Peyer's patch (tissue), 4 donors: ENCODE results near the gene TULP4. TPM values are rescaled to one million over a fixed set of nuclear protein-coding genes. Genes with fewer than 3 reads are reported as not detected.

Source experiments
- DNase-seq, 3 donors: peaks; one replicate each; pipeline ENCODE4 v3.0.0-alpha.2; 2017 to 2019
- H3K27ac ChIP-seq, 4 donors: fragments of 200-600 bp; sonication (generic); one replicate each; pipeline ENCODE4 v1.5.1; 2016 to 2019
- H3K27me3 ChIP-seq, 2 donors: fragments of 200-600 bp; sonication (generic); one replicate each; pipeline ENCODE4 v1.5.1; 2019
- H3K36me3 ChIP-seq, 3 donors: fragments of 200-600 bp; sonication (generic); one replicate each; pipeline ENCODE4 v1.5.1; 2016 to 2019
- H3K4me1 ChIP-seq, 4 donors: fragments of 200-600 bp; sonication (generic); one replicate each; pipeline ENCODE4 v1.5.1; 2016 to 2019
- H3K4me3 ChIP-seq, 4 donors: fragments of 200-600 bp; sonication (generic); 1 replicate in 3 of 4; 2 replicates in 1 of 4; pipeline ENCODE4 v1.5.1; 2016 to 2019; ENCODE audit warnings: mild to moderate bottlenecking in 1 of 4
- H3K9me3 ChIP-seq, 4 donors: fragments of 200-600 bp; sonication (generic); one replicate each; pipeline ENCODE4 v1.5.1; 2016 to 2019; ENCODE audit warnings: mild to moderate bottlenecking in 1 of 4
- POLR2A ChIP-seq, 2 donors: fragments of 450-650 bp; IDR thresholded peaks; one replicate each; pipeline ENCODE4 v1.5.1; 2017; ENCODE audit warnings: antibody characterized with exemption in 2 of 2, mild to moderate bottlenecking in 2 of 2, moderate library complexity in 2 of 2
- total RNA-seq, 4 donors: library from RNA; depleted of rRNA; stranded (reverse); fragments of >200 nt; gene quantifications; one replicate each; pipeline ENCODE4 v1.1.0, GENCODE V29; 2016
- TF ChIP-seq, protein P1 (sequence below), 6 experiments: fragments of 450-650 bp in 4 of 6; fragments of 200-600 bp in 2 of 6; sonication (generic) in 1 of 6; IDR thresholded peaks; one replicate each; pipeline ENCODE4 v1.5.1; 2017 to 2019; ENCODE audit warnings: antibody characterized with exemption in 6 of 6, mild to moderate bottlenecking in 3 of 6, moderate library complexity in 1 of 6

Gene TULP4
- total RNA-seq, 4 donors from 2014 or later, result 197 to 268 (median 206) TPM

DNA sequence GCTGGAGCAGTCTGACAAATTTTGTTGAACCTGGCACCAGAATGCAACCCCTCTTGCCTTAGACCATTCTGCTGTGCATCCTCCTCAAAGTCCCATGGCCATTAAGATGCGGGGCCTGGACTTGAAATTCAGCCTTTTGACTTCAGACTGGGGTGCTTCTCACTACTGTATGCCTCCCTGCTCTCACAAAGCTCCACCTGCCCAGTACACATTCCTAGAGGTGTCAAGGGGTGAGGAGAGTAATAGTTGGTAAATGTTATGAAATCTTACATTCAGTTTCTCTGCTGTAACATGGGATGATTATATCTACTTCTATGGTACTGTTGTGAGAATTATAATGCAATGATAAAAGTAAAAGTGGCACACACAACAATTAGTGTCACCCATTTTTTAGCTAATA lies 70.8 kb downstream of the TULP4 start:
- Histone ChIP-seq H3K9me3 (no peaks in the 10 kb centered on the region), H3K27ac (no peak overlapping the region), H3K4me3 (no peak overlapping the region), H3K4me1 (no peaks in the 10 kb centered on the region), H3K36me3 (no peaks in the 10 kb centered on the region), H3K27me3 (no peaks in the 10 kb centered on the region)
- TF ChIP-seq POLR2A (IDR thresholded peaks at IDR 0.05), result no peak
- TF ChIP-seq, protein P1, sequence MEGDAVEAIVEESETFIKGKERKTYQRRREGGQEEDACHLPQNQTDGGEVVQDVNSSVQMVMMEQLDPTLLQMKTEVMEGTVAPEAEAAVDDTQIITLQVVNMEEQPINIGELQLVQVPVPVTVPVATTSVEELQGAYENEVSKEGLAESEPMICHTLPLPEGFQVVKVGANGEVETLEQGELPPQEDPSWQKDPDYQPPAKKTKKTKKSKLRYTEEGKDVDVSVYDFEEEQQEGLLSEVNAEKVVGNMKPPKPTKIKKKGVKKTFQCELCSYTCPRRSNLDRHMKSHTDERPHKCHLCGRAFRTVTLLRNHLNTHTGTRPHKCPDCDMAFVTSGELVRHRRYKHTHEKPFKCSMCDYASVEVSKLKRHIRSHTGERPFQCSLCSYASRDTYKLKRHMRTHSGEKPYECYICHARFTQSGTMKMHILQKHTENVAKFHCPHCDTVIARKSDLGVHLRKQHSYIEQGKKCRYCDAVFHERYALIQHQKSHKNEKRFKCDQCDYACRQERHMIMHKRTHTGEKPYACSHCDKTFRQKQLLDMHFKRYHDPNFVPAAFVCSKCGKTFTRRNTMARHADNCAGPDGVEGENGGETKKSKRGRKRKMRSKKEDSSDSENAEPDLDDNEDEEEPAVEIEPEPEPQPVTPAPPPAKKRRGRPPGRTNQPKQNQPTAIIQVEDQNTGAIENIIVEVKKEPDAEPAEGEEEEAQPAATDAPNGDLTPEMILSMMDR (IDR thresholded peaks at IDR 0.05), result no peak
- no peak for DNase-seq

- no peaks in the 10 kb centered on the region for H3K36me3 ChIP-seq
- H3K4me3 ChIP-seq, result no peak overlapping the region
- no peak for DNase-seq
- H3K27ac ChIP-seq, result no peak overlapping the region
- H3K9me3 ChIP-seq, result no peaks in the 10 kb centered on the region
- H3K27me3 ChIP-seq, result no peaks in the 10 kb centered on the region
- TF ChIP-seq, protein P1 (IDR thresholded peaks at IDR 0.05), result no peak
- H3K4me1 ChIP-seq, result no peaks in the 10 kb centered on the region
Observed at GRCh38 chr6:158383542-158383941, 71.3 kb downstream of the TULP4 start.

- no peak for DNase-seq
- no peaks in the 10 kb centered on the region for H3K27me3 ChIP-seq
Observed at GRCh38 chr6:158384671-158385110, 72.4 kb downstream of the TULP4 start.

DNA sequence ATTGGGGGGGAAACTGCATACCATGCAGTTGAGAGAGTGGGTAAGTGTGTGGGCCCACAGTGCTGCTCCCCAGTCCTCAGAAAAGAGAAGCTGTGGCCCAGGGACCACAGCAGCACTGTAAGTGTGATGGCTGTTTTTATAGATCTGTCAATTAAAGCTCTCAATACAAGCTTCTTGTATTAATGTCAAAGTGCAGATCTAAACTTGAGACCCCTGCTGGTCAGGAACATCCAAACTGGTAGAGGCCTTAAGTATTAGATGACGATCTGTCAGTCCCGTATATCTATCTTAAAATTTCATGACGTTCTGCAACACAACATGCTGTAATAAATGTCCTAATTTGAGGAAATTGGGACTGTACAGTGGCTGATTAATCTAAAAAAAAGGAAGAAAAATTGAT lies 74.8 kb downstream of the TULP4 start:
- H3K4me3 ChIP-seq, result no peak overlapping the region
- no peaks in the 10 kb centered on the region for H3K4me1 ChIP-seq
- no peak for TF ChIP-seq POLR2A (IDR thresholded peaks at IDR 0.05)
- TF ChIP-seq, protein P1 (IDR thresholded peaks at IDR 0.05), result peak in 2 of 6 experiments; percentile 10
- no peak for DNase-seq
- no peaks in the 10 kb centered on the region for H3K27me3 ChIP-seq
- H3K27ac ChIP-seq, result no peak overlapping the region
- no peaks in the 10 kb centered on the region for H3K9me3 ChIP-seq
- H3K36me3 ChIP-seq, result no peaks in the 10 kb centered on the region

More at GRCh38 chr6:158384671-158385110, 72.4 kb downstream of the TULP4 start:
- Histone ChIP-seq H3K9me3 (no peaks in the 10 kb centered on the region), H3K27ac (no peak overlapping the region), H3K4me1 (no peaks in the 10 kb centered on the region), H3K36me3 (no peaks in the 10 kb centered on the region), H3K4me3 (no peak overlapping the region)
- TF ChIP-seq POLR2A (IDR thresholded peaks at IDR 0.05), result no peak
- TF ChIP-seq, protein P1 (IDR thresholded peaks at IDR 0.05), result no peak

DNA sequence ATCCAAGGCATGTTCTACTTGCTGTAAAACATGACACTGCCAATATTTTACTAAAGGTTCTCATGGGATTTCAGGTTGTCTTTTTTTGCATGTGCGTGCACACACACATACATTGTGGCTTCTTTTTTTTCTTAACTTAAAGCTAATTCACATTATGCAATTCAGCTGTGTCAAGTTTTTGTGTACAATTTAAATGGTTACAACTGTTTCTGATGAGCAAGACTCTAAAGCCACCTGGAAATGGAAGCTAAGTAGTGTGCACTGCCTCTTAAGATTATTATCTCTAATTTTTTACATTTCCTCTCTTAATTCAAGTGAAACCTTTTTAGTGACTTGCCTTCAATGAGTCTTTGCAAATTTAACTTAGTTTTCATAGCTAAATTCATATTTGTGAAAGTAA lies 75.3 kb downstream of the TULP4 start:
- no peaks in the 10 kb centered on the region for H3K4me1 ChIP-seq
- no peak for TF ChIP-seq POLR2A (IDR thresholded peaks at IDR 0.05)
- TF ChIP-seq, protein P1 (IDR thresholded peaks at IDR 0.05), result no peak
- H3K27ac ChIP-seq, result no peak overlapping the region
- H3K36me3 ChIP-seq, result no peaks in the 10 kb centered on the region
- no peak overlapping the region for H3K4me3 ChIP-seq
- no peaks in the 10 kb centered on the region for H3K27me3 ChIP-seq
- no peaks in the 10 kb centered on the region for H3K9me3 ChIP-seq
- no peak for DNase-seq

DNA sequence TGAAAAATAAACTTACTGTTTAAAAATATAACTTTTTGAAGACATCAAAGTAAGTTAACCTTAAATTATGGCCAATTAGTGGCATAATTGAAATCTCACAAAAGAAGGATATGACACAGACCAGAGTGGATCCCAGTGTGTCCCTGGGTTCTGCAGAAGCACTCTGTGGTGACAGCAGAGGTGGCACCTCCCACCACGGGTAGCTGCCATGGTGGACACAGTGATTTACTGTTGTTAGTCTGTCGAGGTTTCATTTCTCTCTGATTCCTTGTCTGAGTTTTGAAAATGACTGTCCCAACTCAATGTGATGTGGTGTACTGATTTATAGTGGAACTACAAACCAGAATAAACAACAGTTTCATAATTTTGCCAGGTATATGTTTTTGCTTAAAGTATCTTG lies 76.5 kb downstream of the TULP4 start:
- Histone ChIP-seq H3K27ac (no peak overlapping the region), H3K27me3 (no peaks in the 10 kb centered on the region), H3K9me3 (no peaks in the 10 kb centered on the region), H3K4me1 (no peaks in the 10 kb centered on the region), H3K36me3 (no peaks in the 10 kb centered on the region), H3K4me3 (no peak overlapping the region)
- DNase-seq, result no peak
- TF ChIP-seq POLR2A (IDR thresholded peaks at IDR 0.05), result no peak
- TF ChIP-seq, protein P1 (IDR thresholded peaks at IDR 0.05), result no peak
